A204.1 (cell line): ENCODE data around the gene SDHAF1.
"Not testable (repeated sequence)": the region's sequence is repeated elsewhere in the genome, so short reads cannot be mapped to it uniquely, and the experiment has no call there.

Experiments
- FAIRE-seq: peaks from 2 replicates; lab custom pipeline; 2012; peaks lifted over from hg19 to GRCh38; lab: Jason Lieb, UNC

SDHAF1 gene

DNA sequence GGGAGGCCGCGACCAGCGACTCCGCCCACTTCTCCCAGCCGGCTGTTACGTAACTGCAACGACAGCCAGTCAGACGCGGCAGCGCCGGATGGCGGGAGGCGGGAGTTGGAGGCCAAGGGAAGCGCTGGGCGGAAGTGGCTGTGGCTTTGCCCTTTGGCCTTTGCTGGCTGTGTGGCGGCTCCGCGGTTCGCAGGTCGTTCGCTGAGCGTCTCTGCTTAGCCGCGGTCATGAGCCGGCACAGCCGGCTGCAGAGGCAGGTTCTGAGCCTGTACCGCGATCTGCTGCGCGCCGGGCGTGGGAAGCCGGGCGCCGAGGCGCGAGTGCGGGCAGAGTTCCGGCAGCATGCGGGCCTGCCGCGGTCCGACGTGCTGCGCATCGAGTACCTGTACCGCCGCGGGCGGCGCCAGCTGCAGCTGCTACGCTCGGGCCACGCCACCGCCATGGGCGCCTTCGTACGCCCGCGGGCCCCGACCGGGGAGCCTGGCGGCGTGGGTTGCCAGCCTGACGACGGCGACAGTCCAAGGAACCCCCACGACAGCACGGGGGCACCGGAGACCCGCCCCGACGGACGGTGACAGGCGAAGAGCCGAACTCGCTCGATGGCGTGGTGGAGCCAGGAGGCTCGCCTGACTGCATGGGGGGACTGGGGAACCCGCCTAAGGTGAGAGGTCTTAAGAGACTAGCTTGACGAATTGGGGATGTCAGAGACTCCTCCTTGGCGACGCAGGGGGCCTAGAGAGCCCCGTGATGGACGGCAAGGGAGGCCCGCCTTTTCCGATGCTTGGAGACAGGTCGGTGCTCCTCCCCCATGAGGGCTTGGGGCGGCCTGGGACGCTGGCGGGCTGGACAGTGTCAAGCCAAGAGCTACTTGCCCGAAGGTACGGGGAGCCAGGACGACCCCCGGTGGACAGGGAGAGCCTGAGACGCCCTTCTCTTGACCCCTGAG lies at the start of gene SDHAF1:
SDHAF1 (plus strand) TSS at position 141 of the 946 bp plus-strand sequence; CDS start at position 228, 87 bp downstream.
- FAIRE-seq, result peak; percentile 95

DNA sequence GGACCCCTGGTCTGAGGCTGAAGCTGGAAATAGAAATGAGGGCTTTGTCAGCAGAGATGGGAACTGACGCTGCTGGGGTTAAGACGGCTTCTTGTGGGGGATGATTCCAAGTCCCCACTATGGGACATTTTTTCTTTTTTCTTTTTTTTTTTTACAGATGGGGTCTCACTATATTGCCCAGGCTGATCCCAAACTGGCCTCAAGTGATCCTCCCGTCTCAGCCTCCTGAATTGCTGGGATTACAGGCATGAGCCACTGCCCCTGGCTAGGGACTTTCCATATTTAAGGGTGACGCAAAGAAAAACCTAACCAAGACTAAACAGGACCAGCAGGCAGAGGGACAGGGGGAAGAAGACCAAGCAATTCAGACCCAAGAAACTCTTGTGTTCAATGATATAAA lies 48.8 kb upstream of the SDHAF1 start:
- no peak for FAIRE-seq

DNA sequence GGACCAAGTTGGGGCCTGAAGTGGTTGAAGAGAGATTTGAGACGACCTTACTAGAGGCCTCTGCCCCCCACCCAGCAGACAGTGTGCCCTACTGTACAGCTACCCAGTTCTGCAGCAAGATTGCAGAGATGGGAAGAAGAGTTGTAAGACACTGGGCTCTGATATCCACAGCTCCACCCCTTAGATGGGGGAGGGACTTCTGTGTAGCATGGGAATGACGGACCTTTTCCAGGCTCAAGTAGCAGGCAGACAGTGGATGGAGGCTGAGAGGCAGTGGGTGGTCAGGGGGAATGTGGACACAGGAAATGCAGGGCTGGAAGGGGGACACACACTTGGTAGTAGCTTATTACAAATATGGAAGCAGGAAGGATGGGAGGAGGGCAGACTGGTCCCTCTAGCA lies 45.9 kb upstream of the SDHAF1 start:
- FAIRE-seq, result no peak

DNA sequence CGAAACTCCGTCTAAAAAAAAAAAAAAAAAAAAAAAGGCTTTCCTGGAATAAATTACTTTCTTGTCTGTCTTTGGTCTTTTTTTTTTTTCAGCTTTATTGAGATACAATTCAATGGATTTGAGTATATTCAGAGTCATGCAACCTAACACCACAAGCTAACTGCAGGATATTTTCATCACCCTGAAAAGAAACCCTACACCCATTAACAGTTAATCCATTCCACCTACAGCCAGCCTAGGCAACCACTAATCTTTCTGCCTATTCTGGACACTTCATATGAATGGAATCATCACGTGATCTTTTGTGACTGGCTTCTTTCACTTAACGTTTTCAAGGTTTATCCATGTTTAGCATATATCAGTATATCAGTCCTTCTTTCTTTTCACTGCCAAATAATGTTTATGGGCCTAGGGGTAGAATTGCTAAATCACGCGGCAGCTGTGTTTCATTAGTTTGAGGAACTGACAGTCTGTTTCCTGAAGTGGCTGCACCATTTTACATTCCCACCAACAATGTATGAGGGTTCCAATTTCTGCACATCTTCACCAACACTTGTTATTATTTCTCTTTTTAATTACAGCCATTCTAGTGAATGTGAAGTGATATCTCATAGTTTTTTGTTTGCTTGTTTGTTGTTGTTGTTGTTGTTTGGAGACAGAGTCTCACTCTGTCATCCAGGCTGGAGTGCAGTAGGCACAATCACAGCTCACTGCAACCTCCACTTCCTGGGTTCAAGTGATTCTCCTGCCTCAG lies 38.9 kb upstream of the SDHAF1 start:
- FAIRE-seq, result no peak

- FAIRE-seq, result not testable (repeated sequence)
Measured at GRCh38 chr19:35957411-35957810, 37.6 kb upstream of the SDHAF1 start.

DNA sequence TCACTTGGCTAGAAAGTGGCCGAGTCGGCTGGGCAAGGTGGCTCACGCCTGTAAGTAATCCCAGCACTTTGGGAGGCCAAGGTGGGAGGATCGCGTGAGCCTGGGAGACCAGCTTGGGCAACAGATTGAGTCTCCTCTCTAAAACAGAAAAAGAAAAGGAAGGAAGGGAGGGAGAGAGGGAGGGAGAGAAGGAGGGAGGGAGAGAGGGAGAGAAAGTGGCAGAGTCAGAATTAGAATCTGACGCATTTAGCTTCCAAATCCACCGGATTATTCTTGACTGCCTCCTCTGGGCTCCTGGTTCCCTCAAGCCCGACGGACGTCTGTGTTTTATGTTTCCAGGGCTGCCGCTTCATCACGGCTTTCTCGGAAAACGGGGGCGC lies 36.3 kb upstream of the SDHAF1 start:
- no peak for FAIRE-seq

- no peak for FAIRE-seq
Measured at GRCh38 chr19:35959040-35959967, 35.7 kb upstream of the SDHAF1 start.

- no peak for FAIRE-seq
Measured at GRCh38 chr19:35959968-35960320, 35.0 kb upstream of the SDHAF1 start.

- no peak for FAIRE-seq
Measured at GRCh38 chr19:35960432-35960972, 34.5 kb upstream of the SDHAF1 start.

- FAIRE-seq, result no peak
Measured at GRCh38 chr19:35963514-35963913, 31.5 kb upstream of the SDHAF1 start.

DNA sequence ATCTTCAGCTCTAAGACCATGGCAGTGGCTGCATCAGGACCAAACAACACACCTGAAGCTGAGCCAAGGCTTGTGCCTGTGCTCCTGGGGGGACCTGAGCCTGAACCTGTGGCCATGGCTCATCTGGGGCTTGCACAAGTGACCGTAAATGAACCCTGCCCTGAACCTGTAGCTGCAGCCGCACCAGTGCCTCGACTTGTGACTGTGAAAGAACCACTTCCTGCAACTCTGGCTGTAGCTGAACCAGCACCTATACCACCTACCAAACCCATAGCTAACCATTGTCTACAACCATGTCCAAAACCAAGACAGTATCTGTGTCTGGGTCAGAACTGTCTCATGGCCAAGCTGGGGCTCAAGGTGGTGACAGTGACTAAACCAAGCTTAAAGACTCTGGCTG lies 28.2 kb upstream of the SDHAF1 start:
- no peak for FAIRE-seq

DNA sequence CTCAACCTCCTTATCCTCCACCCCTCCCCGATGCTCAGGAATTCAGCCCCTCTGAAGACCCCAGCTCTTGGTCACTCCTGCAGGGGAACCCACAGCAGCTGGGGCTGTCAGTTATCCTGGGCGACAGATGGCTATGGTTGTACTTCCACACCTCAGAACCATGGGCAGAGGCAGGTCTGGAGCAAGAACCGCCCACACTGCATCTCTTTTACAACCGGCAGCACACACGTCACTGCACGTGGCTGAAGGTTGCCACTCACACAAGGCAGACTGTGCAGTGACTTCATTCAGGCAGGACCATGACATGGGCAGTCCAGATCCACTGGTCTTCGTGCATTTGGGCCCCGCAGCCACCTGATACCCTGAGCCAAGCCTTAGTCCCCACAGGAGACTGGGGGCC lies 21.5 kb upstream of the SDHAF1 start:
- no peak for FAIRE-seq

GRCh38 chr19:35975608-35976214 lies 19.3 kb upstream of the SDHAF1 start:
- FAIRE-seq, result no peak

DNA sequence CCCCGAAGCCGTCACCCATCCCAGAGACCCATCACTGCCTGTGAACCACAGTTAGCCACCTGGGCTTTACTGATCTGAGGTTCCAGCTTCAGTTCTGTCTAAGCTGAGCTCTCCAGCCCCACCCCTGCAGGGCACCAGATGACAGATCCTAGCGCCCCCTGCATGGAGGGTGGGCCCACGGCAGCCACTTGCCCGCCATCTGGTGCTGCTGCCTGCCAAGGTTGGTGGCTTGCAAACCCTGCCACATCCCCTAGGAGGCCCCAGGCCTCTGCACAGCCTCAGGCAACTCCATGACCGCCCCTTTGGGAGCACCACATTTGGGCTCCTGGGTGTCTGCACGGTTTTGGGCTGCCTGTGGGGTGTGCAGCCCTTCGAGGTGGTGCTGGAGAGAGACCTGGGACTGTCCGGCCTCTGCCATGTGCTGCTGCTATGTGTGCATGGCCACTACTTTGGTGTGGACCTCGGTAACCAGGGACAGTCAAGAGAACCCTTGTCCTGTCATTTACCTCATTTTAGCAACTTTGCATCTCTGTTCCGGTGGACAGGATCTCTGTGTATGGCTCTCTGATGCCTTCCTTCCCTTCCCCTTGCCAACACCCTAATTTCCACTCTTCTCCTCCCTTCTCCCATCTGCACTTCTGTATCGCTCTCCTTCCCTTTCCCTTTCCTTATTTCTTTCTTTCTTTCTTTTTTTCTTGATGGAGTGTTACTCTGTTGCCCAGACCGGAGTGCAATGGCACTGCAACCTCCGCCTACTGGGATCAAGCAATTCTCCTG lies 17.4 kb upstream of the SDHAF1 start:
- no peak for FAIRE-seq

DNA sequence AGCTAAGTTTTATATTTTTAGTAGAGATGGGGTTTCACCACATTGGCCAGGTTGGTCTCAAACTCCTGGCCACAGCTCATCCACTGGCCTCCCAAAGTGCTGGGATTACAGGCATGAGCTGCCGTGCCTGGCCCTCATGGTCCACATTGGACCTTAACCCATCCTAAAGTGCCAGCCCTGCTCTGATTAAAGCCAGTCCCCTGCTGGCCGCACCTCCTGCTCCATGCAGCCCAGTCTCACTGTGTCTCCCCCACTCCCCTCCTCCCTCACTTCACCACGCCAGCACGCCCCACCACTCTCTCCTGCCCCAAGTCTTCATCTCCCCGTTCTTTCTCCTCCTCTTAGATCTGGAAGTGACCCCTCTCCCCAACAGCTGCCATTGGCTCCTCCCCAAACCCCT lies 16.7 kb upstream of the SDHAF1 start:
- FAIRE-seq, result no peak

DNA sequence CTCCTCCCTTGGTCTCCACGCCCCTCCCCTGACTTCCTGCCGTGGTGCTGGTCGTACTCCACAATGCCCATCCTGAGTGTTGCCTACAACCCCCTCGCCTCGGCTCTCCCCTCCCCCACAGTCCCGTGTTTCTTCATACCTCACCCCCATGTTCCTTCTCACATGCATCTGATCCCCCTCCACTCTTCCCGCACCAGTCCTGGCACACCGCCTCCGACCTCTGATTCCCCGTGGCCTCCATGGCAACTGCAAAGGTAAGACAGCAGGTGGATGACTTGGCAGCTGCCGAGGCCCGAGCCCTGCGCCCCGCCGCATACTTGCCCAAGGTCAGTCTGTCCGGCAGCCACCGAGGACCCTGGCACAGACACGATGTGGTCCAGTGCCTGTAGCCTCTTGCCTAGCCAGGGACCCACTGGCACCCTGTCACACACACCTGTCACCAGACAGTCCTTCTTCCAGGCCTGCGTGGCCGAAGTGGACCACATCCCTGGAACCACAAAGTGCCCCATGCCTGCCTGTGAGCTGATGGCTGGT lies 16.1 kb upstream of the SDHAF1 start:
- no peak for FAIRE-seq

GRCh38 chr19:35980997-35981396 lies 14.0 kb upstream of the SDHAF1 start:
- FAIRE-seq, result not testable (repeated sequence)

DNA sequence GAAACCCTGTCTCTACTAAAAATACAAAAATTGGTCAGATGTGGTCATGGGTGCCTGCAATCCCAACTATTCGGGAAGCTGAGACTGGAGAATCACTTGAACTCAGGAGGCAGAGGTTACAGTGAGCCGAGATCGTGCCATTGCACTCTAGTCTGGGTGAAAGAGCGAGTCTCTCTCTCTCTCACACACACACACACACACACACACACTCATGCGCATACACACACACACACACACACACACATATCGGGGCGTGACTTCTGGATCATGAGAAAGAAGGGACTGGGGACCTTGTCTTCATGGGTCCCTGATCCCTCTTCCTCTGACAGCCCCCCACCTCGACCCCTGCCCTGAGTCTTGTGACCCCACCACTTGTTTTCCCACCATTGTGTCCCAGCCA lies 11.8 kb upstream of the SDHAF1 start:
- no peak for FAIRE-seq

GRCh38 chr19:35986111-35986510 lies 8.9 kb upstream of the SDHAF1 start:
- FAIRE-seq, result no peak
